GM18502 (cell line): Measurements from ENCODE around the gene ZNF544.

Source experiments
- ATAC-seq: cut with Tn5 transposase; IDR thresholded peaks from one replicate; pipeline ENCODE4 v1.9.1; 2021; ENCODE audit warnings: mild to moderate bottlenecking; ENCODE audit not compliant: unreplicated experiment, poor library complexity

ZNF544 gene

DNA sequence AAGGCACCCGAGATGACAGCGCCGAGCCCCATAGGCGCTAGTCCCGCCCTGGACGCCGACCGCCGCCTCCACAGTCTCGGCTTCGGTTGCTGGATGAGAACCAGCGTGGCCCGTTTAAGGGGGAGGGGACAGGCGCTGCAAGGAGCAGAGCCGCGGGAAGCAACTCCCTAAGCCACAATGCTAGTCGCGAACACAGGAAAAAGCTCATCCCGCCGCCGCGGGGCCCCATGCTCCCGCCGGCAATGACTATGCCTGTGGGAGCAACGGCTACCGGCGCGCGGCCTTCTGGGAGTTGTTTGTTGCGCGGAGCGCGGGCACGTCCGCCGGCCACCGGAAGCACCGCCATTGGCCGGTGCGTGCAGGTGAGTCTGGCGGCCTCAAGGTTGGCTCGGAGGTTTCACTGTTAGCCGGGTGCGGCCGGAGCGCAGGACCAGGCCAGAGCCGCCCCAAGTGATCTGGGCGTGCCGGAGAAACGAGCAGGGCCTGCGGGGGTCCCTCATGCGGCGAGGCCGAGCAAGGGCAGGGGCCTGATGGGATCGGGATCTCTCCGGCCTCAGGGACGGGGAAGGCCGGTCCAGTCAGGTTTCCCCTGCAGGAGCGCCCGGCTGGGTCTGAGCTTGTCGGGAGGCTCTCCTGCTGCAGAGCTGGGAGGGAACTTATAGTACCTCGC lies at the start of gene ZNF544:
ZNF544 (plus strand) TSS at position 330 of the 670 bp plus-strand sequence. CDS start 15,110 bp downstream, outside the sequence.
- peak; percentile 91 for ATAC-seq

DNA sequence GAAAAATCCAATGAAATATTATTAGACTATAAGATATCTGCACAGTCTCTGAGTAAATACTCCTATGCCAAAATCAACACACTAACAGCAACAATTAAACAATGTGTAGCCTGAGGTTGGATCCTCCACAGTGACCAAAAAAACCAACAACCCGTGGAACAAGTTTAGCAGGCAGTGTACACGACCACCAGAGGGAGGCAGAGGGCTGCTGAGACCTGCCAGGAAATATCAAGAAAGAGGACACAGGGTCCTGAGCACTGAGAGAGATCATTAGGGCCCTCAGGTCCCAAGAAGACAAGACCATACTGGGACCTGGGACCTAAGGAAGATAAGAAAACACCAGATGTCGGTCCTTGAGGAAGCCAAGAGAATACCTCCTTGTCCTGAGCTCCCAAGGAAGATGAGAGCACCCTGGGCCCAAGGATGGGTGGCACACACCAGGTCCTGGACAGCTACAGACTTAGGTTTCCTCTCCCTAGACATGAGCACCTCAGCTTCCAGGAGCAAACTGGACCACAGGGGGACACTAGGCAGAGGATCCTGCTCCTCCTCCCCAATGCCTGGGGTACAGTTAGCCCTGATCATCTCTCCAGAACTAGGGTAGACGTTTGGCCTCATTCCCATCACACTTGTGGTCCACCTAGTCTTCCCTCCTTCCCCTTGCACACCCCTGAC lies 46.7 kb upstream of the ZNF544 start:
- no peak for ATAC-seq

DNA sequence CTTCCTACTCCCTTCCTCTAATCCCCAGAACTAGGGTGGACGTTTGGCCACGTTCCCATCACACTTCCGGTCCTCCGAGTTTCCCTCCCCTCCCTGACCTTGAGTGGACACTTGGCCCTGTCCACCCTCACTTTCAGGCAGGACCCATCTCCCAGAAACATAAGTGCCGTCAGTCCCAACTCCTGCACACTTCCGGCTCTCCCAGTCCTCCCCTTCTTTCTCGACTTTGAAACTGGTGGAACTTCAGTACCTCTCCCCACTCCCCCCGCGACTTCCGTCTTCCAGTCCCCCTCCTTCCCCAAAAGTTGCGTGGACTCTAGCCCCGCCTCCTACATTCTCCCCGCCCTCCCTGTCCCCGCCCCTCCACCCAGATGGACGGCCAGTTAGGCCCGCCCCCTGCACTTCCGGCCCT lies 46.1 kb upstream of the ZNF544 start:
- peak; percentile 2 for ATAC-seq

DNA sequence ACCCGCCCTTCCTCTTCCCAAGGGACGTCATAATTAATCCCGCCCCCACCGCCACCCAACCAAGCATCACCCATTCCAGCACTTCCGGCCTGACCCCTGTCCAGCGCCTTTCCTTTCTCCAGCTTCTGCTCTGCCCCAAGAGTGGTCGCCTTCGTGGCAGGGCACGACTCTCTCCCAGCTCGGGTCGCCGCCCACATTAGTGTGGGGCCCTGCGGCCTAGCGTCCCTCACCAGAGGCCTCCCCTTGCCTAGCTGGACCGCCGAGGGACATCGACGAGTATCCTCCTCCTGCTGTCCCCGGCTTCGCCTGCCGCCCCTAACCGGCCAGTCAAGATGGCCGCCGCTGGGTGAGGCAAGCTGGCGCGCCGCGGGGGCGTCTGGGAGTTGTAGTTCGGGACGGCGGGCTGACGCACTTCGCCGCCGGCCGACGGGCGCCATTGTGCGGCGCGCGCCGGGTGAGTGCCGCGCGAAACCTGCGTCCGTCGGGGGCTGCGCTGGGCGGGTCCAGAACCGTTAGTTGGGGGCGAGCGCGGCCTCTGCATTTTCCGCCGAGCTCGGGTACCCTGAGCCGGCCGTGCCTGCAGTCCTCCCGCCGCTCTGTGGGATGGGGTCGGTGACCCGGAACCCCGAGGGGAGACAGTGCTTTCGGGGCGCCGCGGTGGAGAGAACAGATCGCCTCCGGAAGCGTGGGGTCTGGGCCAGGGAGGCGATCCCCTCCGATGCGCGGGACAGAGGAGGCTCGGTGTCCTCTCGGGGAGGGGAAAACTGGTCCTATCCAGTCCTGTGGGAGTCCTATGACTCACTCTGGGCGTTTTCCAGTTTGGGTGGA lies 45.5 kb upstream of the ZNF544 start, which contains the start of gene ZNF274:
ZNF274 (plus strand) TSS at position 73 of the 828 bp plus-strand sequence. CDS start 905 bp downstream, outside the sequence.
- ATAC-seq: peak; percentile 87

DNA sequence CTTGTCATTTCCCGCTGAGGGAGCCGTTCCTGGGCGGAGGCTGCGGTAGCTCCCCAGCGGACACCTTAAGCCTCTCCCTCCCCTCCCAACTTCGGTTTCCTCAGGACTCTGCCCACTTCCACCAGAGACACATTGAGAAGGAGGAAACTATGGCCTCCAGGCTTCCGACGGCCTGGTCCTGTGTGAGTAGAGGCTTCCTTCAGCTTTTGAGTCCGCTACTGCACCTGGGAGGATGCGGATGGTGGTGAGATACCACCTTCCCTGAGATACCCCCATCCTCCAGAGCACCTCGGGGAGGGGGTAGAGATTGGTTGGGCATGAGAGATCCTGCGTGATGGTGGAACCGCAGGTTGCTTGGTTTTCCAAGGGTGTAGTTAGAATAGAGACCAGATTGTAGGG lies 44.9 kb upstream of the ZNF544 start:
- ATAC-seq: no peak

DNA sequence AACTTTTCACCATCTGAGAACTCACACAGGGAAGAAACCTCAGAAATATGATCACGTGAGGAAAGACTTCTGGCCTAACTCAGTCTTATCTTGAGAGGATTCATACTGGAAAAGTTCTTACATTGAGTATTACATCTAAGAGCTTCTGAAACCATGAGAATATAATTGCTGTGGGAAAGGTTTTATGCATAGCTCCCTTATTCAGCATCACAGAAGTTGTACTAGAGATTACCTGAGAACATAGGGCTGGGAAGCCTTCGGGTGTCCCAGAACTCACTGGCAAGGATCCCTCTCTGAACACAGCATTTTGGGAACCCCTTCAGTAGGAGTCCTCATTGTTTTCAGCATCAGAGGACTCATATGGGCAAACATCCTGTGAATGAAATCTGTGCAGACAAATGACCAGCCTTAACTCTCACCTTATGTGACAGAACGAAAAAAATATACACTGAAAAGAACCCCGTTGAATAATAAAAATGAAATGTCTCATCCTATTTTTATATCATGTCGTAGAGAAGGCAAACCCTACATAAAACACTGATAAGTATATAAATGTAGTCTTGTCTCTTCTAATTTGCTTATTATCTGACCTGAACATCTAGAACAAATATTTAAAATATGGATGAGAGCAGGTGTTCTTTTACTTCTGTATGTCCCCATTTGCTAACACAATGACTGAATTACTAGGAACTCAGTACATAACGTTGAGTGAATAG lies 31.7 kb upstream of the ZNF544 start:
- no peak for ATAC-seq

DNA sequence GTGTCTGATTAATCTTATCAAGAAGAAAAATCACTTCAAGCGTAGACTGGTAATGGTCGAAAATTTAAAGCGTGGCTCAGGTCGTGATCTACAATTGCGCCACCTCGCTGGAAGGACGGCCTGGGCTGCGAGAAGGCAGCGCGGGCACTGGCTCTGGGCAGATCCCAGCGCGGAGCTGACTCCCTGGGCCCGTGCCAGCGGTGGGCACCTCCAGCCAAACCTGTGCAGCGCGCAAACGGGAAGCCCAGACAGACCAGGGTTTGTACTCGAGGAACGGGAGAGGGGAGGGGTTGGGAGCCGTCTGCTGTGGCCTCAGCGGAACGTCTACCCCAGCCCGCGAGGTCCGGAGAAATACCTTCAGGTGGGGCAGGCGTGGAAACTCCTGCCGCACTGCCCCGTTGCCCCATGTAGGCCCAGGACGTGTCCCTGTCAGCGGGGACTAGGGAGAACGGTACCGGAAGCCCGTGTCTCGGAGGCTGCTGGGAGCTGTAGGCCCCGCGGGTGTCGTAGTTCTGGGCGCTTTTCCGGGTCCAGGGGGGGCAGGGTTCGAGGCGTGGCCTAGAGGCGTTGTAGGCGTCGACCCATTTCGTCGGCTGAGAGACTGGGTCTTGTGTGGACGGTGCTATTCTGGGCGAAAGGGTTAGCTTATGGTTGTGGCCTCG lies 24.8 kb upstream of the ZNF544 start:
- ATAC-seq: no peak

DNA sequence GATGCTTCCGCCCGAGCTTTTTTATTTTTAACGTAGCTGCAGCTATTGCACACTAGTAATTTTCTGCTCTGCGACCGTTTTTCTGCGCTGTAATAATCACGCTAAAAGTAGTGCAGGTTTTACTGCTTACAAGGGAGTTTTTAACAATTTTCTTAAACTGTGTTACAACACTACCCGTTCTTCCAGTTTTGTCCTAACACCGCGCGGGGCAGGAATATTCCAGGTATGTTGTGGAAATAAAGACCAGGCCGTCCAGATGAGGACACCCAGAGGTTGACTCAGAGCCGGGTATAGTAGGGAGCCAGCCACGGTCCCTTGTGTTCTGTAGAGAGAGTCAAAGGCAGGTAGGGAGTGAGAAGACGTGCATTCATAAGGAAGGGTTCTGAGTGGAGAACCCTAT lies 24.1 kb upstream of the ZNF544 start:
- ATAC-seq: no peak

DNA sequence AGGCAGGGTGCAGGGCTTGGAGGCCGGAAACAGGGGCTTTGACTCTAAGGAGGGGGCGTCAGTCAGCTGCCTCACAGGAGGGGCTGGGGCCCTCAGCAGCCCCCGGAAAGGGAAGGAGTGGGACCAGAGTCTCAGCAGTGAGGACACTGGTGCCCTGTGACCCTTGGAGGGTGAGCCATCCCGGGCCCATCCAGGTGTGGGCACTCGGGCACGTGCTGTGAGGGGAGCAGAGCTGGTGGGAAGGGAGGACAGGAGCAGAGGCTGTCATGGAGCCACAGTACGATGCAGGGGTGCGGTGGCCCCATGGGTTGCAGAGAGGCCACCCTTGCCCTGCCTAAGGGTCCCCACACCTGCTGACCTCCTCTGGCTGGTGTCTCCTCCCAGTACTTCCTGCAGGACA lies 19.1 kb upstream of the ZNF544 start:
- no peak for ATAC-seq

DNA sequence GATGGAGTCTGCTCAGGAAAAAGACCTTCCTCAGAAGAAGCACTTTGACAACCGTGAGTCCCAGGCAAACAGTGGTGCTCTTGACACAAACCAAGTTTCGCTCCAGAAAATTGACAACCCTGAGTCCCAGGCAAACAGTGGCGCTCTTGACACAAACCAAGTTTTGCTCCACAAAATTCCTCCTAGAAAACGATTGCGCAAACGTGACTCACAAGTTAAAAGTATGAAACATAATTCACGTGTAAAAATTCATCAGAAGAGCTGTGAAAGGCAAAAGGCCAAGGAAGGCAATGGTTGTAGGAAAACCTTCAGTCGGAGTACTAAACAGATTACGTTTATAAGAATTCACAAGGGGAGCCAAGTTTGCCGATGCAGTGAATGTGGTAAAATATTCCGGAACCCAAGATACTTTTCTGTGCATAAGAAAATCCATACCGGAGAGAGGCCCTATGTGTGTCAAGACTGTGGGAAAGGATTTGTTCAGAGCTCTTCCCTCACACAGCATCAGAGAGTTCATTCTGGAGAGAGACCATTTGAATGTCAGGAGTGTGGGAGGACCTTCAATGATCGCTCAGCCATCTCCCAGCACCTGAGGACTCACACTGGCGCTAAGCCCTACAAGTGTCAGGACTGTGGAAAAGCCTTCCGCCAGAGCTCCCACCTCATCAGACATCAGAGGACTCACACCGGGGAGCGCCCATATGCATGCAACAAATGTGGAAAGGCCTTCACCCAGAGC lies 16.2 kb upstream of the ZNF544 start:
- ATAC-seq: no peak

DNA sequence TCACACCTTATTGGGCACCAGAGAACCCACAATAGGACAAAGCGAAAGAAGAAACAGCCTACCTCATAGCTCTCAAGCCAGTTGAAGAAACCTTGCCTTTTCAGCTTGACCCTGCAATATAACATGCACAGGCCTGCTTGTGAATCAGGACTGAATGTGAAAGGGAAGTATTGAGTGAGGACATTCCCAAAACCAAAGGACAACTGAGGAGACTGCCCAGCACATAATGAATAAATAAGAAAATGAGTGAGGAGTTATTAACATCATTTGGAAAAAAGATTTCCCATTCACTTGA lies 15.7 kb upstream of the ZNF544 start:
- ATAC-seq: no peak

DNA sequence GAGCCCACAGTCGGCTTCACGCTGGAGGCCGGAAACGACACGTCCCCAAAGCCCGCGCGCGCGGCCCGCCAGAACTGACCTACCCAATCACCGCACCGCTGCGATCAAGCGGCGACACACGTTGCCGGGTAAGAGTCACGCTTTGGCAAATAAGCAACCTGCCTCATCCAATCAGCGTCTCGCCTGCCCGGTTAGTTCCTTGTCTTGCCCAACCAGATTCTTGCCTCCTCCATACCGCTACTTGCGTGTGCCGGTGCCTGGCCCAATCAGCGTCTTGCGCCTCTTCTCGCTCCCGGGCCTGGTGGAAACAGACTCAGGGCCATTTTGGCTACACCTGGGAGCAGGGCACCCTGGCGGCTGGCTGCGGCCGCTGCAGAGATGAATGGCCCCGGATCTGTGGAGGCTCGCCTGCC lies 11.6 kb upstream of the ZNF544 start:
- ATAC-seq: no peak

DNA sequence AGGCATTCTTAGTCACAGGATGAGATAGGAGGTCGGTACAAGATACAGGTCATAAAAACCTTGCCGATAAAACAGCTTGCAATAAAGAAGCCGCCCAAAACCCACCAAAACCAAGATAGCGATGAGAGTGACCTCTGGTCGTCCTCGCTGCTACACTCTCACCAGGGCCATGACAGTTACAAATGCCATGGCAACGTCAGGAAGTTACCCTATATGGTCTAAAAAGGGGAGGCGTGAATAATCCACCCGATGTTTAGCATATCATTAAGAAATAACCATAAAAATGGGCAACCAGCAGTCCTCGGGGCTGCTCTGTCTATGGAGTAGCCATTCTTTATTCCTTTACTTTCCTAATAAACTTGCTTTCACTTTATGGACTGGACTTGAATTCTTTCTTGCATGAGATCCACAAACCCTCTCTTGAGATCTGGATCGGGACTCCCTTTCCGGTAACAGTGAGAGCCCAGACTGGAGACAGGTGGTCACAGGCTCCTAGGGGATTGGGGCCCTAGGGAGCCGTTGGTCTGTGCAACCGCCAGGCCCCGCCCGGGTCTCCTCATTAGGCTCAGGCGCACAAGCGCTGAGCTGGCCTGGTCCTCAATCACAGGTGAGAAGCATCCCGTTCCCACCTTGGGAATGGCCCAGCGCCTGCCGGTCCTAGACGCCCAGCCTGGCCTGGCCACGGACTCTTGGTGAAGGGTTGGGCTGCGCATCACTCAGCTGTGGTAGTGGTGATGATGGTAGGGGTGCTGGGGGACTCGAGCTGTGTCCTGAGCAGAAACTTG lies 10.9 kb upstream of the ZNF544 start:
- no peak for ATAC-seq

DNA sequence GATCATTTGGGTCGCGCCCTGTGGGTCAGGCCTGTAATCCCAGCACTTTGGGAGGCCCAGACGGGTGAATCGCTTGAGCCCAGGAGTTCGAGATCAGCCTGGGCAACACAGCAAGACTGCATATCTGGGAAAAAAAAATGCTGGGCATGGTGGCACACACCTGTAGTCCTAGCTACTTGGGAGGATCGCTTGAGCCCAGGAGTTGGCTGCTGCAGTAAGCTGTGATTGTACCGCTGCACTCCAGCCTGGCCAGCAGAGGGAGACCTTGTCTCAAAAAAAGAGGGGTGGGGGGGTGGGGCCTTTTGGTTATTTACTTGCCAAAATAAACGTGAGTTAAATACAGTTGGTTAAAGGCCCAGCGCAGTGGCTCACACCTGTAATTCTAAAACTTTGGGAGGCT lies 9.8 kb upstream of the ZNF544 start:
- ATAC-seq: no peak

DNA sequence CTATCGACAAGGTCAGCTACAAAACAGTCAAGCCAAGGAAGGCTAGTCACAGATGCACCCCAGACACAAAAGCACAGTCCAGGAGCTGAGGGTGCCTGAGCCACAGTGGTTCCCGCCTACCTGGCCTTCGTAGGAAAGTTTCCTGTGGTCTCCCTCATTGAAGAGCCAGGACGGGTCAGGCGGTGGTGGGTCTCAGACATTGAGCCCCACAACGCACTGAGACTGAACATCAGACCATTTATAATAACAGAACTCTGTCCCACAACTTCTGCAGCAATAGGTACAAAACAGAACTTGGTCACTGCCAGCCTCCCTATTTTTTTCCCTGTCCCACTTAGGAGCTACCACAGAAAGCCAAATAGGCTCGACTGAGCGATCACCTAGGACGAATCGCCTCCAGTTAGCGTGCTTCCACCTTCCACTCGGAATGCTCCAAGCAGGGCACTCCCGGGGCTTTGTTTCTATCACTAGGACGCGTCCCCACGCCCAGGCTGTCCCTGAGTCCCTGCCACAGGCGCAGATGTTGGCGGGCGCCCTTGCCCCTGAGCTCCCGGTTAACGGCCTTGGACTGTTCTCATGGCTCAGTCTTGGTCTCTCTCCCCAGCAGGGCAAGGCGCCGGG lies 640 bp upstream of the ZNF544 start:
- no peak for ATAC-seq

DNA sequence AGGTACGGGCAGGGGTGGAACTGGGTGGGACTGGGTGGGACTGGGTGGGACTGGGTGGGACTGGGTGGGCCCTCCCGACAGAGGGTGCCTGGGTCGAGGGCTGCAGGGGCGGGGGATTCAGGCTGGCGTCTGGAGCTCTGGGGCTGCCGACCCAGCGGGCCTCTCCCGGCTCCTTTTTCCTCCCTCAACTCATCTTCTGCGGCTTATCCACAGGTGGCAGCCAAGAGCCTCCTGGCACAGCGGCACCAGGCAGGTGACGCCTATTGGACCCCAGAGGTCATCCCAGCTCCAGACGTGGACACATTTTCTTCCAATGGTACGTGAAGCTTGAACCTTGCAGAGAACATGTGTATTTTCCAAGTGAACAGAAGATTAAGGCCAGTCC lies 533 bp downstream of the ZNF544 start:
- ATAC-seq: no peak

DNA sequence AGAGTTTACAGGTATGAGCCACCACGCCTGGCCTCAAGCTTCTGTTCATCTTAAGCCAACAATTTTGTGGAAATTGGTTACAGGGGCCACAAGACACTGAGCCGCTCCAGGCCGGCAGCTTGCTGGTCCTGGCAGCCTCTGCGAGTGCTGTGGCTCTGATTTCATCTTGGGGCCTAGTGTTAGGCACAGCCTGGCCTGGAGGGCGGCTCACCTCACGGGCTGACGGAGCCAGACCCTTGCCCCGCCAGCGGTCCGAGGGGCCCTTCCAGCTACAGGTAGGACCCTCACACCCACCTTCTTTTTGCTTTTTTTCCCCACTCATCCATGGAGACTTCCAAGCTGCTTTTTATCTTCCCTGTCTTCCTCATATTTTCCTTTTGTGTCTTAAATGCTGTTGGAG lies 8.6 kb downstream of the ZNF544 start:
- ATAC-seq: no peak

DNA sequence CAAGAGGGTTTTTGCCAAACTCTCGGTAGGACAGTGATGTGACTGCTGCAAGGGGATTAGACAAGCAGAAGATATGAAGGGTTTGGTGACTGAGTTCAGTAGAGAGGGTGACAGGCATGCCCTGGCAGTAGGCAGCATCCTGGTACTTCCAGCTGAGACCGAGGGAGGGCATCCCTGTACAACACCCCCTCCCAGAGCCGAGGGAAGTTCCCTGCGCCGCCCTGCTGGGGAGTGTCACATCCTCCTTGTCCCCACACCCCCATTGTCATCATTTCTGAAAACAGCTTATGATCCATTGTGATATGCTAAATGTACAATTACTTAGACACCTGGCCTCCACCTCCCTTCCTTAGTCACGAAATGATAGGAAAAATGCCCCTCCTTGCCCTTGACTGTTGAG lies 14.6 kb downstream of the ZNF544 start:
- ATAC-seq: no peak
